NCI-H774 (cell line): ENCODE data around the gene SGK2.
A peak's percentile ranks its signal among the peaks of the same experiment; 100 is the strongest.

Experiments
- DNase-seq: peaks from one replicate; lab custom pipeline; 2025; lab: John Stamatoyannopoulos, UW

The SGK2 gene

GRCh38 chr20:43536041-43536816 lies 22.6 kb upstream of the SGK2 start:
- no peak for DNase-seq

- no peak for DNase-seq
These were observed 21.9 kb upstream of the SGK2 start for GRCh38 chr20:43536817-43537440.

- DNase-seq = peak; percentile 22
These were observed 20.6 kb upstream of the SGK2 start for GRCh38 chr20:43537921-43538877.

- DNase-seq = no peak
These were observed 19.7 kb upstream of the SGK2 start for GRCh38 chr20:43538878-43539700.

- no peak for DNase-seq
These were observed 18.7 kb upstream of the SGK2 start for GRCh38 chr20:43539975-43540672.

- DNase-seq = no peak
These were observed 18.2 kb upstream of the SGK2 start for GRCh38 chr20:43540673-43541060.

GRCh38 chr20:43541214-43541613 lies 17.6 kb upstream of the SGK2 start:
- no peak for DNase-seq

GRCh38 chr20:43542161-43542560 lies 16.7 kb upstream of the SGK2 start:
- DNase-seq = no peak

- DNase-seq = no peak
These were observed 16.2 kb upstream of the SGK2 start for GRCh38 chr20:43542674-43543073.

GRCh38 chr20:43543138-43543537 lies 15.7 kb upstream of the SGK2 start:
- no peak for DNase-seq

- no peak for DNase-seq
These were observed 14.3 kb upstream of the SGK2 start for GRCh38 chr20:43544501-43544900.

GRCh38 chr20:43545837-43546578 lies 12.8 kb upstream of the SGK2 start:
- DNase-seq = no peak

- no peak for DNase-seq
These were observed 10.4 kb upstream of the SGK2 start for GRCh38 chr20:43548273-43548880.

GRCh38 chr20:43549416-43550065 lies 9.3 kb upstream of the SGK2 start:
- DNase-seq = no peak

GRCh38 chr20:43550456-43550855 lies 8.4 kb upstream of the SGK2 start:
- DNase-seq = no peak

- no peak for DNase-seq
These were observed 4.5 kb upstream of the SGK2 start for GRCh38 chr20:43554369-43554768.

- no peak for DNase-seq
These were observed 540 bp downstream of the SGK2 start for GRCh38 chr20:43559147-43559987.

GRCh38 chr20:43560974-43561373 lies 2.1 kb downstream of the SGK2 start:
- no peak for DNase-seq
